Sigmoid colon (tissue), 7 donors: ENCODE measurements around the gene TNPO1. TPM values are rescaled to one million over a fixed set of nuclear protein-coding genes. Genes with fewer than 3 reads are reported as not detected.

Experiments
- DNase-seq: peaks from one replicate; pipeline ENCODE4 v3.0.0-alpha.2; 2019
- H3K27ac ChIP-seq, 4 donors: fragments of 200-600 bp; sonication (generic); one replicate each; pipeline ENCODE4 v1.5.1; 2016 to 2019; ENCODE audit warnings: mild to moderate bottlenecking in 1 of 4
- H3K27me3 ChIP-seq, 3 donors: fragments of 200-600 bp; sonication (generic); one replicate each; pipeline ENCODE4 v1.5.1; 2019; ENCODE audit warnings: mild to moderate bottlenecking in 1 of 3
- H3K36me3 ChIP-seq, 4 donors: fragments of 200-600 bp; sonication (generic); one replicate each; pipeline ENCODE4 v1.5.1; 2016 to 2019
- H3K4me1 ChIP-seq, 4 donors: fragments of 200-600 bp; sonication (generic); one replicate each; pipeline ENCODE4 v1.5.1; 2017 to 2019
- H3K4me3 ChIP-seq, 4 donors: fragments of 200-600 bp; sonication (generic); one replicate each; pipeline ENCODE4 v1.5.1; 2017 to 2019; ENCODE audit warnings: mild to moderate bottlenecking in 2 of 4, moderate library complexity in 1 of 4
- H3K9me3 ChIP-seq, 4 donors: fragments of 200-600 bp in 3 of 4; sonication (generic) in 3 of 4; one replicate each; pipeline versions ENCODE4 v1.5.1 to v1.6.1; 2013 to 2019
- CTCF ChIP-seq, 4 experiments: fragments of 450-650 bp in 3 of 4; fragments of 200-600 bp in 1 of 4; IDR thresholded peaks; one replicate each; pipeline ENCODE4 v1.5.1; 2016 to 2019; ENCODE audit warnings: antibody characterized with exemption in 4 of 4, mild to moderate bottlenecking in 3 of 4, moderate library complexity in 2 of 4
- EP300 ChIP-seq, 4 donors: sonication (generic); formaldehyde crosslinking; IDR thresholded peaks; one replicate each; pipeline ENCODE4 v1.6.1; 2017; ENCODE audit warnings: antibody characterized with exemption in 4 of 4
- POLR2A ChIP-seq, 2 donors: fragments of 450-650 bp; IDR thresholded peaks; one replicate each; pipeline ENCODE4 v1.6.1; 2016; ENCODE audit warnings: antibody characterized with exemption in 2 of 2, mild to moderate bottlenecking in 2 of 2, moderate library complexity in 2 of 2
- POLR2AphosphoS5 ChIP-seq, 4 donors: sonication (generic); formaldehyde crosslinking; IDR thresholded peaks; one replicate each; pipeline ENCODE4 v1.6.1; 2017; ENCODE audit warnings: antibody characterized with exemption in 4 of 4
- WGBS, 2 donors: extraction: QIAGEN DNeasy Blood & Tissue Kit; methylation state at CpG; one replicate each; pipeline ENCODE4 v1.1.7; 2013; 5-methylcytosine and 5-hydroxymethylcytosine counted together
- intact Hi-C: fragments of 100-400 bp; cut with DNase I; formaldehyde crosslinking; loops from one replicate; pipeline ENCODE4 v1.15.1; 2023
- polyA plus RNA-seq, 3 donors: library from polyadenylated mRNA; stranded (reverse); fragments of 200-250 nt; gene quantifications; one replicate each; pipeline ENCODE4 v1.2.3, GENCODE V29; 2013
- total RNA-seq, 4 donors: library from RNA; depleted of rRNA; stranded (reverse); fragments of >200 nt; gene quantifications; one replicate each; pipeline ENCODE4 v1.1.0, GENCODE V29; 2016
- donor health status: healthy with polysubstance abuse.
- donor health status: Bipolar disorder and iron deficiency.
- donor health status: healthy.

Gene TNPO1
- total and polyA plus RNA-seq, 7 donors: 18.6 to 145 (median 86.2) TPM

GRCh38 chr5:72889324-72889723 lies 72.9 kb downstream of the TNPO1 start:
- no peak overlapping the region for H3K27ac ChIP-seq
- no peaks in the 10 kb centered on the region for H3K9me3 ChIP-seq
- H3K36me3 ChIP-seq: peaks cover 4 to 99% (median 43%) of the 10 kb centered on the region in 4 donors
- H3K4me3 ChIP-seq: no peak overlapping the region
- no peak for DNase-seq
- TF ChIP-seq CTCF (IDR thresholded peaks at IDR 0.05) (no peak), EP300 (IDR thresholded peaks at IDR 0.05) (no peak), POLR2AphosphoS5 (IDR thresholded peaks at IDR 0.05) (no peak), POLR2A (IDR thresholded peaks at IDR 0.05) (no peak)
- intact Hi-C loops: no loop called here
- no peaks in the 10 kb centered on the region for H3K27me3 ChIP-seq
- peaks cover 0 to 10% (median 4%) of the 10 kb centered on the region in 4 donors for H3K4me1 ChIP-seq
- WGBS, 2 donors: 95 to 98% methylated on average over 5 of the region's 5 CpGs

GRCh38 chr5:72892846-72893245 lies 76.4 kb downstream of the TNPO1 start:
- Histone ChIP-seq H3K27ac (no peak overlapping the region), H3K36me3 (peaks cover 4 to 100% (median 41%) of the 10 kb centered on the region in 4 donors), H3K4me1 (no peaks in the 10 kb centered on the region), H3K4me3 (no peak overlapping the region), H3K9me3 (no peaks in the 10 kb centered on the region), H3K27me3 (no peaks in the 10 kb centered on the region)
- no peak for TF ChIP-seq CTCF (IDR thresholded peaks at IDR 0.05)
- no peak for TF ChIP-seq EP300 (IDR thresholded peaks at IDR 0.05)
- no peak for TF ChIP-seq POLR2A (IDR thresholded peaks at IDR 0.05)
- TF ChIP-seq POLR2AphosphoS5 (IDR thresholded peaks at IDR 0.05): no peak
- WGBS, 2 donors: 87 to 91% methylated on average over 4 of the region's 4 CpGs
- intact Hi-C loops: no loop called here
- no peak for DNase-seq

GRCh38 chr5:72895758-72896157 lies 79.3 kb downstream of the TNPO1 start:
- no peaks in the 10 kb centered on the region for H3K4me1 ChIP-seq
- intact Hi-C loops: no loop called here
- H3K27ac ChIP-seq: no peak overlapping the region
- WGBS, 2 donors: 61 to 73% methylated on average over 2 of the region's 2 CpGs
- no peaks in the 10 kb centered on the region for H3K27me3 ChIP-seq
- peaks cover 0 to 97% (median 31%) of the 10 kb centered on the region in 4 donors for H3K36me3 ChIP-seq
- TF ChIP-seq CTCF (IDR thresholded peaks at IDR 0.05) (no peak), POLR2AphosphoS5 (IDR thresholded peaks at IDR 0.05) (no peak)
- H3K9me3 ChIP-seq: no peaks in the 10 kb centered on the region
- DNase-seq: no peak
- H3K4me3 ChIP-seq: no peak overlapping the region

- Histone ChIP-seq H3K9me3 (no peaks in the 10 kb centered on the region), H3K4me3 (no peak overlapping the region), H3K4me1 (peaks cover 0 to 3% (median 0%) of the 10 kb centered on the region in 4 donors), H3K27me3 (no peaks in the 10 kb centered on the region), H3K36me3 (peaks cover 6 to 82% (median 41%) of the 10 kb centered on the region in 4 donors), H3K27ac (no peak overlapping the region)
- intact Hi-C loops: loop anchor here (10.0 kb wide), 1 partner anchor 158 kb away; no protein-coding TSS in a partner anchor
- DNase-seq: no peak
- no peak for TF ChIP-seq POLR2AphosphoS5 (IDR thresholded peaks at IDR 0.05)
Observed at GRCh38 chr5:72906806-72907205, 90.3 kb downstream of the TNPO1 start.

- H3K4me3 ChIP-seq: no peak overlapping the region
- H3K36me3 ChIP-seq: peaks cover 6 to 71% (median 38%) of the 10 kb centered on the region in 4 donors
- no peaks in the 10 kb centered on the region for H3K27me3 ChIP-seq
- no peak for TF ChIP-seq CTCF (IDR thresholded peaks at IDR 0.05)
- no peak for TF ChIP-seq EP300 (IDR thresholded peaks at IDR 0.05)
- no peak for TF ChIP-seq POLR2AphosphoS5 (IDR thresholded peaks at IDR 0.05)
- TF ChIP-seq POLR2A (IDR thresholded peaks at IDR 0.05): no peak
- WGBS, 2 donors: 91% methylated on average over 6 of the region's 6 CpGs
- intact Hi-C loops: loop anchor here (10.0 kb wide), 1 partner anchor 156 kb away; no protein-coding TSS in a partner anchor
- no peak overlapping the region for H3K27ac ChIP-seq
- H3K4me1 ChIP-seq: peaks cover 0 to 4% (median 0%) of the 10 kb centered on the region in 4 donors
- no peaks in the 10 kb centered on the region for H3K9me3 ChIP-seq
- no peak for DNase-seq
Observed at GRCh38 chr5:72908664-72909063, 92.2 kb downstream of the TNPO1 start.
